ENCODE measurements around the gene IL18RAP.

The IL18RAP gene

GRCh38 chr2:102463160-102463559 lies 40.2 kb downstream of the IL18RAP start:
- no peak for DNase-seq

- DNase-seq, result no peak
Observed at GRCh38 chr2:102470168-102470567, 47.2 kb downstream of the IL18RAP start.

GRCh38 chr2:102473020-102473419 lies 50.1 kb downstream of the IL18RAP start, which contains the start of gene SLC9A4:
Gene SLC9A4 (plus strand): TSS chr2:102473226. CDS start chr2:102473760, 534 bp downstream.
- DNase-seq, result peak; percentile 58

- no peak for DNase-seq
Observed at GRCh38 chr2:102473631-102474030, 50.7 kb downstream of the IL18RAP start.

- no peak for DNase-seq
Observed at GRCh38 chr2:102474785-102475184, 51.8 kb downstream of the IL18RAP start.

GRCh38 chr2:102478686-102479470 lies 55.9 kb downstream of the IL18RAP start:
- DNase-seq, result no peak

GRCh38 chr2:102480285-102481195 lies 57.6 kb downstream of the IL18RAP start:
- DNase-seq, result no peak

GRCh38 chr2:102481931-102482330 lies 59.0 kb downstream of the IL18RAP start:
- DNase-seq, result no peak

GRCh38 chr2:102483086-102483485 lies 60.1 kb downstream of the IL18RAP start:
- no peak for DNase-seq

GRCh38 chr2:102484310-102485061 lies 61.5 kb downstream of the IL18RAP start:
- DNase-seq, result no peak

- DNase-seq, result no peak
Observed at GRCh38 chr2:102485147-102485785, 62.3 kb downstream of the IL18RAP start.

- DNase-seq, result no peak
Observed at GRCh38 chr2:102486941-102487702, 64.2 kb downstream of the IL18RAP start.

- DNase-seq, result no peak
Observed at GRCh38 chr2:102487761-102488462, 65.0 kb downstream of the IL18RAP start.

GRCh38 chr2:102489646-102490045 lies 66.7 kb downstream of the IL18RAP start:
- no peak for DNase-seq

GRCh38 chr2:102492006-102492405 lies 69.0 kb downstream of the IL18RAP start:
- DNase-seq, result no peak

- no peak for DNase-seq
Observed at GRCh38 chr2:102494570-102494969, 71.6 kb downstream of the IL18RAP start.

- no peak for DNase-seq
Observed at GRCh38 chr2:102498414-102498813, 75.5 kb downstream of the IL18RAP start.

- DNase-seq, result no peak
Observed at GRCh38 chr2:102499558-102499957, 76.6 kb downstream of the IL18RAP start.
